ENCODE results near the gene ZIC1. TPM values are rescaled to one million over a fixed set of nuclear protein-coding genes. Genes with fewer than 3 reads are reported as not detected.

The ZIC1 gene
- total RNA-seq, 4 donors from 2014 or later: not detected

GRCh38 chr3:147424581-147425387 lies 15.6 kb downstream of the ZIC1 start:
- TF ChIP-seq, protein P1, sequence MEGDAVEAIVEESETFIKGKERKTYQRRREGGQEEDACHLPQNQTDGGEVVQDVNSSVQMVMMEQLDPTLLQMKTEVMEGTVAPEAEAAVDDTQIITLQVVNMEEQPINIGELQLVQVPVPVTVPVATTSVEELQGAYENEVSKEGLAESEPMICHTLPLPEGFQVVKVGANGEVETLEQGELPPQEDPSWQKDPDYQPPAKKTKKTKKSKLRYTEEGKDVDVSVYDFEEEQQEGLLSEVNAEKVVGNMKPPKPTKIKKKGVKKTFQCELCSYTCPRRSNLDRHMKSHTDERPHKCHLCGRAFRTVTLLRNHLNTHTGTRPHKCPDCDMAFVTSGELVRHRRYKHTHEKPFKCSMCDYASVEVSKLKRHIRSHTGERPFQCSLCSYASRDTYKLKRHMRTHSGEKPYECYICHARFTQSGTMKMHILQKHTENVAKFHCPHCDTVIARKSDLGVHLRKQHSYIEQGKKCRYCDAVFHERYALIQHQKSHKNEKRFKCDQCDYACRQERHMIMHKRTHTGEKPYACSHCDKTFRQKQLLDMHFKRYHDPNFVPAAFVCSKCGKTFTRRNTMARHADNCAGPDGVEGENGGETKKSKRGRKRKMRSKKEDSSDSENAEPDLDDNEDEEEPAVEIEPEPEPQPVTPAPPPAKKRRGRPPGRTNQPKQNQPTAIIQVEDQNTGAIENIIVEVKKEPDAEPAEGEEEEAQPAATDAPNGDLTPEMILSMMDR (IDR thresholded peaks at IDR 0.05): no peak
- TF ChIP-seq EP300 (IDR thresholded peaks at IDR 0.05): no peak
- no peak for TF ChIP-seq POLR2A (IDR thresholded peaks at IDR 0.05)
- Histone ChIP-seq H3K27ac (no peak overlapping the region), H3K4me3 (no peak overlapping the region), H3K27me3 (peaks cover 0 to 85% of the 10 kb centered on the region in 2 donors), H3K4me1 (peaks cover 0 to 48% (median 0%) of the 10 kb centered on the region in 4 donors), H3K9me3 (no peaks in the 10 kb centered on the region), H3K36me3 (no peaks in the 10 kb centered on the region)
- DNase-seq (ENCODE audit: low spot score in 2 of 2): no peak
- WGBS, 2 donors: 17% methylated on average over 14 of the region's 14 CpGs

GRCh38 chr3:147425388-147425850 lies 16.3 kb downstream of the ZIC1 start:
- H3K4me3 ChIP-seq: no peak overlapping the region
- 26 to 33% methylated on average over 1 of the region's 1 CpG for WGBS, 2 donors
- no peaks in the 10 kb centered on the region for H3K36me3 ChIP-seq
- peaks cover 0 to 79% of the 10 kb centered on the region in 2 donors for H3K27me3 ChIP-seq
- no peaks in the 10 kb centered on the region for H3K9me3 ChIP-seq
- no peak for DNase-seq (ENCODE audit: low spot score in 2 of 2)
- TF ChIP-seq POLR2A (IDR thresholded peaks at IDR 0.05) (no peak), EP300 (IDR thresholded peaks at IDR 0.05) (no peak)
- TF ChIP-seq, protein P1 (IDR thresholded peaks at IDR 0.05): no peak
- H3K4me1 ChIP-seq: peaks cover 0 to 42% (median 0%) of the 10 kb centered on the region in 4 donors
- H3K27ac ChIP-seq: no peak overlapping the region

DNA sequence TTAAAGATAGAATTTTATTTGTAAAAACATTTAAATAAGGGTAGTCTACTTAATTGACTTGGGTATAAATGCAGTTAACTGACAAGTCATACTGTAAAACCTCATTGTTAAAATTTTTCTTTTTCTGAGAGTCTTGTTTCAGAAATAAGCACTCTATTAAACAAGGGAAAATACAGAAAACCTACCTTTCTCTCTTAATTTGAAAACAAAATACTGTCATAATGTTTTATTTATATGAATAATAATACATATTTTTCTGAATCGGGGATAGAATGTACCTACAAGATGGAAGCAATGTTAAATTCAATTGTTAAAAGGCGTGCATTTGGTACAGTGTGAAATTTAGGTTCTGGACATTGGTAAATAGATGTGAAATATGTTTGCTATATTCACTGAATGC lies 17.8 kb downstream of the ZIC1 start:
- TF ChIP-seq, protein P1 (IDR thresholded peaks at IDR 0.05): no peak
- TF ChIP-seq POLR2A (IDR thresholded peaks at IDR 0.05) (no peak), EP300 (IDR thresholded peaks at IDR 0.05) (no peak)
- no peak overlapping the region for H3K4me3 ChIP-seq
- no peak overlapping the region for H3K27ac ChIP-seq
- 91 to 95% methylated on average over 2 of the region's 2 CpGs for WGBS, 2 donors
- no peaks in the 10 kb centered on the region for H3K9me3 ChIP-seq
- H3K27me3 ChIP-seq: peaks cover 0 to 73% of the 10 kb centered on the region in 2 donors
- H3K36me3 ChIP-seq: no peaks in the 10 kb centered on the region
- no peak for DNase-seq (ENCODE audit: low spot score in 2 of 2)
- peaks cover 0 to 26% (median 0%) of the 10 kb centered on the region in 4 donors for H3K4me1 ChIP-seq

- Histone ChIP-seq H3K9me3 (no peaks in the 10 kb centered on the region), H3K4me3 (no peak overlapping the region), H3K4me1 (peaks cover 0 to 21% (median 0%) of the 10 kb centered on the region in 4 donors), H3K36me3 (no peaks in the 10 kb centered on the region), H3K27me3 (peaks cover 0 to 66% of the 10 kb centered on the region in 2 donors), H3K27ac (no peak overlapping the region)
- TF ChIP-seq POLR2A (IDR thresholded peaks at IDR 0.05) (no peak), EP300 (IDR thresholded peaks at IDR 0.05) (no peak)
- TF ChIP-seq, protein P1 (IDR thresholded peaks at IDR 0.05): no peak
- no peak for DNase-seq (ENCODE audit: low spot score in 2 of 2)
- 79 to 85% methylated on average over 3 of the region's 3 CpGs for WGBS, 2 donors
Observed at GRCh38 chr3:147427746-147428145, 18.6 kb downstream of the ZIC1 start.

DNA sequence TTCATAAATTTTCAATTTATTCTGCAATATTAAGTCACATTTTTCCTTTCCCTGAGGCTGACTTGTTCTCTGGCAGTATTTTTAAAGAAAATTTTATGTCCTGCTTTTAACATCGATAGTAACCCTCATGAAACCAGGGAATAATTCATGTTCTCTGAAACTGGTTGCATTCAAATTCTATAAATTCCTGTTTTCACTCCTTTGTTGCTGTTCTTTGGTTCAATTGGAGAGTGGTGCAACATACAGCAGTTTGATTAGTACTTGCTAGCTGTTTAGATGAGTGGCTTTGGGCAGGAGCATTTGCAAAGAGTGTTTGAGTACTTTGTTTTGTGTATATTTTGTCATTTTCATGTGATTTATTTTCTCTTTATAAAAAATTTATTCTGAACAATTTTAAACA lies 19.2 kb downstream of the ZIC1 start:
- H3K4me1 ChIP-seq: peaks cover 0 to 16% (median 0%) of the 10 kb centered on the region in 4 donors
- no peak overlapping the region for H3K27ac ChIP-seq
- no peak for DNase-seq (ENCODE audit: low spot score in 2 of 2)
- 77 to 80% methylated on average over 1 of the region's 1 CpG for WGBS, 2 donors
- peaks cover 0 to 60% of the 10 kb centered on the region in 2 donors for H3K27me3 ChIP-seq
- TF ChIP-seq, protein P1 (IDR thresholded peaks at IDR 0.05): no peak
- no peak for TF ChIP-seq POLR2A (IDR thresholded peaks at IDR 0.05)
- no peak for TF ChIP-seq EP300 (IDR thresholded peaks at IDR 0.05)
- H3K9me3 ChIP-seq: no peaks in the 10 kb centered on the region
- H3K36me3 ChIP-seq: no peaks in the 10 kb centered on the region
- no peak overlapping the region for H3K4me3 ChIP-seq

Data from tibial nerve (tissue), 4 donors.